ENCODE results near the gene PCGF3.

DNA sequence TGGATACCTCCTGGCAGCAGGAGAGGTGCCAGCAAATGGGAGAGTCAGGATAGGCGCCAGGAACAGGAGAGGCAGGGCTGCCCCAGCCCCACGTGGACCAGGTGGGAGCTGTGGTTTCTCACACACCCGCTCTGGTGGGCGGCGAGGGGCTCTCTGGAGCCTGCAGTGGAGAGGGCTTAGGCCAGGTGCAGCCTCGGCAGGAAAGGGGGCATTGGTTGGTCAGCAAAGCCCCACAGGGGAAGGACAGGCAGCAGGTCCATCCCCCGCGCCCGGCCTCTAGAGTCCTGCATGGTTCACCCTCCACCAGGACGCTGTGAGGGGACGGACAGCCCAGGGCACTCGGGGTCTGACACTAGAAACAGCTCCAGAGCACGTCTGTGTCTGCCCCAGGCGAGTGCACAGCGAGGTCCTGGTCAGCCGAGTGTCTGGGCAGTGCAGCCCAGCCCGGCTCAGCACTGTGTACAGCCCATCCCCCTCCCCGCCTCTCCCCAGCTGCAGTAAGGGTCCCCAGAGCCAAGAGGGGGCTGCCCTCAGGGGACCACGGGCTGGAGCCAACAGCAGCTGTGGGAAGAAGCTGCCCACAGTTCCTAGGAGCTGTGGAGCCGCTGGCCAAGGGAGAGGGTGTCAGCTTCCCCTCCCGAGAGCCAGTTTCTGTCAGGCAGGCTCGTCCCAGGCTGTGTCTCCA is 39.7 kb upstream of the PCGF3 start:
- no peak for TF ChIP-seq EZH2 (IDR thresholded peaks at IDR 0.05)
- TF ChIP-seq, protein P1, sequence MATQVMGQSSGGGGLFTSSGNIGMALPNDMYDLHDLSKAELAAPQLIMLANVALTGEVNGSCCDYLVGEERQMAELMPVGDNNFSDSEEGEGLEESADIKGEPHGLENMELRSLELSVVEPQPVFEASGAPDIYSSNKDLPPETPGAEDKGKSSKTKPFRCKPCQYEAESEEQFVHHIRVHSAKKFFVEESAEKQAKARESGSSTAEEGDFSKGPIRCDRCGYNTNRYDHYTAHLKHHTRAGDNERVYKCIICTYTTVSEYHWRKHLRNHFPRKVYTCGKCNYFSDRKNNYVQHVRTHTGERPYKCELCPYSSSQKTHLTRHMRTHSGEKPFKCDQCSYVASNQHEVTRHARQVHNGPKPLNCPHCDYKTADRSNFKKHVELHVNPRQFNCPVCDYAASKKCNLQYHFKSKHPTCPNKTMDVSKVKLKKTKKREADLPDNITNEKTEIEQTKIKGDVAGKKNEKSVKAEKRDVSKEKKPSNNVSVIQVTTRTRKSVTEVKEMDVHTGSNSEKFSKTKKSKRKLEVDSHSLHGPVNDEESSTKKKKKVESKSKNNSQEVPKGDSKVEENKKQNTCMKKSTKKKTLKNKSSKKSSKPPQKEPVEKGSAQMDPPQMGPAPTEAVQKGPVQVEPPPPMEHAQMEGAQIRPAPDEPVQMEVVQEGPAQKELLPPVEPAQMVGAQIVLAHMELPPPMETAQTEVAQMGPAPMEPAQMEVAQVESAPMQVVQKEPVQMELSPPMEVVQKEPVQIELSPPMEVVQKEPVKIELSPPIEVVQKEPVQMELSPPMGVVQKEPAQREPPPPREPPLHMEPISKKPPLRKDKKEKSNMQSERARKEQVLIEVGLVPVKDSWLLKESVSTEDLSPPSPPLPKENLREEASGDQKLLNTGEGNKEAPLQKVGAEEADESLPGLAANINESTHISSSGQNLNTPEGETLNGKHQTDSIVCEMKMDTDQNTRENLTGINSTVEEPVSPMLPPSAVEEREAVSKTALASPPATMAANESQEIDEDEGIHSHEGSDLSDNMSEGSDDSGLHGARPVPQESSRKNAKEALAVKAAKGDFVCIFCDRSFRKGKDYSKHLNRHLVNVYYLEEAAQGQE (IDR thresholded peaks at IDR 0.05; ENCODE audit: low read depth), result no peak
- TF ChIP-seq, protein P2, sequence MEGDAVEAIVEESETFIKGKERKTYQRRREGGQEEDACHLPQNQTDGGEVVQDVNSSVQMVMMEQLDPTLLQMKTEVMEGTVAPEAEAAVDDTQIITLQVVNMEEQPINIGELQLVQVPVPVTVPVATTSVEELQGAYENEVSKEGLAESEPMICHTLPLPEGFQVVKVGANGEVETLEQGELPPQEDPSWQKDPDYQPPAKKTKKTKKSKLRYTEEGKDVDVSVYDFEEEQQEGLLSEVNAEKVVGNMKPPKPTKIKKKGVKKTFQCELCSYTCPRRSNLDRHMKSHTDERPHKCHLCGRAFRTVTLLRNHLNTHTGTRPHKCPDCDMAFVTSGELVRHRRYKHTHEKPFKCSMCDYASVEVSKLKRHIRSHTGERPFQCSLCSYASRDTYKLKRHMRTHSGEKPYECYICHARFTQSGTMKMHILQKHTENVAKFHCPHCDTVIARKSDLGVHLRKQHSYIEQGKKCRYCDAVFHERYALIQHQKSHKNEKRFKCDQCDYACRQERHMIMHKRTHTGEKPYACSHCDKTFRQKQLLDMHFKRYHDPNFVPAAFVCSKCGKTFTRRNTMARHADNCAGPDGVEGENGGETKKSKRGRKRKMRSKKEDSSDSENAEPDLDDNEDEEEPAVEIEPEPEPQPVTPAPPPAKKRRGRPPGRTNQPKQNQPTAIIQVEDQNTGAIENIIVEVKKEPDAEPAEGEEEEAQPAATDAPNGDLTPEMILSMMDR (IDR thresholded peaks at IDR 0.05 in 2 of 3, conservative IDR thresholded peaks at IDR 0.05 in 1 of 3; ENCODE audit: borderline replicate concordance in 1 of 3, insufficient read depth in 1 of 3, low read depth in 2 of 3, low read length in 2 of 3), result no peak
- no peak for TF ChIP-seq SP1 (IDR thresholded peaks at IDR 0.05; ENCODE audit: low read depth)
- TF ChIP-seq POLR2AphosphoS5 (IDR thresholded peaks at IDR 0.05; ENCODE audit: low read depth, low read length), result no peak
- TF ChIP-seq POLR2A (IDR thresholded peaks at IDR 0.05; ENCODE audit: borderline replicate concordance, extremely low read depth, insufficient read depth, insufficient read length), result no peak
- TF ChIP-seq, protein P3, sequence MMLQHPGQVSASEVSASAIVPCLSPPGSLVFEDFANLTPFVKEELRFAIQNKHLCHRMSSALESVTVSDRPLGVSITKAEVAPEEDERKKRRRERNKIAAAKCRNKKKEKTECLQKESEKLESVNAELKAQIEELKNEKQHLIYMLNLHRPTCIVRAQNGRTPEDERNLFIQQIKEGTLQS (IDR thresholded peaks at IDR 0.05), result no peak
- no peak for TF ChIP-seq YY1 (IDR thresholded peaks at IDR 0.05; ENCODE audit: extremely low read depth, insufficient replicate concordance, low read depth, low read length)
- no peak for TF ChIP-seq EZH2phosphoT487 (IDR thresholded peaks at IDR 0.05; ENCODE audit: borderline replicate concordance)
- no peak for TF ChIP-seq CEBPB (IDR thresholded peaks at IDR 0.05; ENCODE audit: low read depth)
- no peak for TF ChIP-seq CBX3 (IDR thresholded peaks at IDR 0.05; ENCODE audit: low read depth)
- TF ChIP-seq, protein P4, sequence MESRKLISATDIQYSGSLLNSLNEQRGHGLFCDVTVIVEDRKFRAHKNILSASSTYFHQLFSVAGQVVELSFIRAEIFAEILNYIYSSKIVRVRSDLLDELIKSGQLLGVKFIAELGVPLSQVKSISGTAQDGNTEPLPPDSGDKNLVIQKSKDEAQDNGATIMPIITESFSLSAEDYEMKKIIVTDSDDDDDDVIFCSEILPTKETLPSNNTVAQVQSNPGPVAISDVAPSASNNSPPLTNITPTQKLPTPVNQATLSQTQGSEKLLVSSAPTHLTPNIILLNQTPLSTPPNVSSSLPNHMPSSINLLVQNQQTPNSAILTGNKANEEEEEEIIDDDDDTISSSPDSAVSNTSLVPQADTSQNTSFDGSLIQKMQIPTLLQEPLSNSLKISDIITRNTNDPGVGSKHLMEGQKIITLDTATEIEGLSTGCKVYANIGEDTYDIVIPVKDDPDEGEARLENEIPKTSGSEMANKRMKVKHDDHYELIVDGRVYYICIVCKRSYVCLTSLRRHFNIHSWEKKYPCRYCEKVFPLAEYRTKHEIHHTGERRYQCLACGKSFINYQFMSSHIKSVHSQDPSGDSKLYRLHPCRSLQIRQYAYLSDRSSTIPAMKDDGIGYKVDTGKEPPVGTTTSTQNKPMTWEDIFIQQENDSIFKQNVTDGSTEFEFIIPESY (IDR thresholded peaks at IDR 0.05; ENCODE audit: extremely low read depth, insufficient replicate concordance, low read length), result no peak
- no peak for TF ChIP-seq ZNF274 (IDR thresholded peaks at IDR 0.05; ENCODE audit: low read depth, low read length)
- no peak for TF ChIP-seq ZFX (IDR thresholded peaks at IDR 0.05)
